CD4-positive, alpha-beta T cell treated with Interleukin-15 for 1 hour (primary cell): Measurements from ENCODE around the gene ALKBH5.

Experiments used
- DNase-seq: peaks from one replicate; pipeline ENCODE4 v3.0.0-alpha.2; 2020

The ALKBH5 gene

DNA sequence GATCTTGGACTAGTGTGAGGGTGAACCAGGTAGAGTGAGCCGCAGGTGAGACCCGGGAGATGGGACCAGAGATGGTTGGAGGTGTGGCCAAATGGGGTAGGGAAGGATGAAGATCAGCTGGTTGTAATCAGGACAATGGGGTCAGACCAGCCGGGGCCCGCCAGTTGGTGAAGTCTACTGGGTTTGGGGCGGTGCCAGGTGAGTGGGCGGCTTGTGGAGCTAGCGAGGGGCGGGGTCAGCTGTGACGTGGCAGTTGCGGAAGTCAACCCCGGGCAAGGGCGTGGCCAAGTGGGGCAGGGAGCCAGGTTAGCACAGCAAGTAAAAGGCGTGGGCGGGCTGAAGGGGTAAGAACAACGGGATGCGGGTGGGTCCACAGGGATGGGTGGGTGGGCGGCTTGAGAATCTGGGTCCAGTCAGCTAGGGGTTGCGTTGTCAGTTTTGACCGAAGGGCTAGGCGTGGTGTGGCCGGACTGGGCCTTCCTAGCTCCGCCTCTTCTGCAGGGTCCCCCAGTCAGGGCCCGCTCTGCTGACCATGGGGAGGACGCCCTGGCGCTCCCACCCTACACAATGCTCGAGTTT is 25.5 kb upstream of the ALKBH5 start:
- DNase-seq, result peak; percentile 95

DNA sequence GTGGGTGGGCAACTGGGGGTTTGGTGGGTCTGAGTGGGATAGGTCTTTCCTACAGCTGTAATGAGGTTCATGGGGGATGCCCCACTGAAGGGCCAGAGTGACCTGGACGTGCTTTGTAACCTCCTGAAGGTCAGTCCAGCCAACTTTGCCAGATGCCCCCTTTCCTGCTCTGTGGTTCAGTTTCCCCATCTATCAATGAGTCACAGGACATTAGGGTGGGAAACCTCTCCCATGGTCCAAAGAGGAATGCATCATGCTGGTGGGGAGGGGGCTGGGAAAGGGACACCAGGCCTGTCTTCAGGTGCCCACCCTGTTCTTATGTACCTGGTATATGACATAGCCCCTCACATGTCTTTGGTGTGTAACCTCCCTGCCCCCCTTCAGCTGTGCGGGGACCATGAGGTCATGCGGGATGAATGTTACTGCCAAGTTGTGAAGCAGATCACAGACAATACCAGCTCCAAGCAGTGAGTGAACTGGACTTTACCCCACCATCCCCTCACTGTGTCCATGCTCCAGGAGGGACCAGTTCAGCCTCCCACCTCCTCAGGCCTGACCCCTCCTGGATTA is 24.0 kb upstream of the ALKBH5 start:
- no peak for DNase-seq

DNA sequence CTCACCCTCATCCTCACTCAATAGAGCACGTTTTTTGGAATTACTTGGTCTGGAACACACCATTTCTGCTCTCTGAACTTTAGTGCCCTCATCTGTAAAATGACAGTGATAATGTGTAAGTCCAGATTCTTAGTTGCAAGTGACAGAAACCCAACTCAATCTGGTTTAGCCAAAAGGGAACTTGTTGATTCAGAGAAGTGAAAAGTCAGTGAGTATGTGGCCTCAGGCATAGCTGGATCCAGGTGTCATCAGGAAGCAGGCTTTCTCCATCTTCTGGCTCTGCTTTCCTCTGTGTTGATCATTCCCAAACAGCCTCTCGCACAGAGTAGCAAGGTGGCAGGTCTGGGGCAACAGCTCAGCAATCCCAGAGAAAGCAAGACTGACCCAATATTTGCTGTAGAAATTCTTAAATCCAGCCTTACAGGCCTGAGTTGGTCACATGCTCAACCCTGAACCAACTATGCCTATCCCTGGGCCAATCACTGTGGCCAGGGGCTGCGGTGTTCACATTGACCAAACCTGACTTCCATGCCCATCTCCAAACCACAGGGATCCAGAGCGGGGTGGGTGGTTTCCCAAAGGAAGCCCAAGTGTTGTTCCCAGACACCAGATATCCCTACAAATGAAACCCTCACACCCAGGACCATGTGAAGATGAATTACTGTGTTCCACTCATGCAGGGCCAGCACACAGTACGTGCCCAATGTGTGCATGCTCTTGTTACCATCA is 23.3 kb upstream of the ALKBH5 start:
- no peak for DNase-seq

DNA sequence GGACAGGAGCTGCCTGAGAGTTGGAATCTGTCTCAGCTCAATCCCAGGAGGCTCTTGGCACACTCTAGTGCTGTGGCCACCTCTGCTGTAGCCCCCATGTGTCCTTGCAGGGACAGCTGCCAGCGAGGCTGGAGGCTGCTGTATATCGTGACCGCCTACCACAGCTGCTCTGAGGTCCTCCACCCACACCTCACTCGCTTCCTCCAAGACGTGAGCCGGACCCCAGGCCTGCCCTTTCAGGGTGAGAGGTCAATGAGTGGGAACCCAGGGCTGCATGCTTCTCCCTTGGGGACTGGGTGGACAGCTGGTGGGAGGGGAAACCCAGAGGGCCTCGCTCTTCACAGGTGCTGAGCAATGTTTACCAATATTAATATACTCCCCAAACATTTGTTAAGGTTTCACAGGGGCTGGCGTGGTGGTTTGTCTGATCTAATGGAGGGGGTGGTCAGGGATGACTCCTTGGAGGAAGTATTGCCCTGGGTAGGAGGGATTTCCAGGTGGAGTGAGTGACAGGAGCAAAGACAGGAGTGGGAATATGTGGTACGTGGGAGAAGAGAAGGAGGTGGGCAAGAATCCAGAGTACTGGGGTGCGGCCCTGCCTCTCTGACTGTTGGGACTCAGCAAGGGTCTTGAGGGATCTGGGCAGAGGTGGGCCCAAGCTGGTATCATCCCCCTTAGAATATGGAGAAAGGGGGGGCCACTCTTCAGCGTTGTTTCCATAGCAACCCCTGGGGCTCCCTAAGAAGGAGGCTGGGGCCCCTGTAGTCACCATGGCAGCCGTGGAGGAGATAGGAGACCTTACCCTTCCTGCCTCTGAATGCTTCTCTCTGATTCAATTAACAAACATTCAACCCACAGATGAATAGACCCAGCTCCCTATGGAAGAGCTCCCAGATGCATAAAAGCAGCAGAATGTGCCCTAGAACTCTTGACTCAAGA is 22.2 kb upstream of the ALKBH5 start:
- DNase-seq, result no peak

DNA sequence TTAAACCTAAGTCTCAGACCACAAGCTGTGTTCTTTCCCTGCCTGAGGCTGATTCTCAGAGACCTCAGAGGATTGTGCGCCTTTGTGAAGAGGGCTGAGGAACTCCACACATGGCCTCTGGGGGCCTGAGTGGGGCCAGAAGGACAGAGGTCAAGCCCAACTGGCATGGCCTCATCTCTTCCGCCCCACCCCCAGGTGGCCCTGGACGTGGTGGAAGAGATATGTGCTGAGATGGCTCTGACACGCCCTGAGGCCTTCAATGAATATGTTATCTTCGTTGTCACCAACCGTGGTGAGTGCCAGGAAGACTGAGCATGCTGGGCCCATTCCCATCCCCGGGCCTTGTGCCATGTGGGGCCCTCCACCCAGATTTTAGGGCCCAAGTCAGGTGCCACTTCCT is 20.1 kb upstream of the ALKBH5 start:
- DNase-seq, result no peak

DNA sequence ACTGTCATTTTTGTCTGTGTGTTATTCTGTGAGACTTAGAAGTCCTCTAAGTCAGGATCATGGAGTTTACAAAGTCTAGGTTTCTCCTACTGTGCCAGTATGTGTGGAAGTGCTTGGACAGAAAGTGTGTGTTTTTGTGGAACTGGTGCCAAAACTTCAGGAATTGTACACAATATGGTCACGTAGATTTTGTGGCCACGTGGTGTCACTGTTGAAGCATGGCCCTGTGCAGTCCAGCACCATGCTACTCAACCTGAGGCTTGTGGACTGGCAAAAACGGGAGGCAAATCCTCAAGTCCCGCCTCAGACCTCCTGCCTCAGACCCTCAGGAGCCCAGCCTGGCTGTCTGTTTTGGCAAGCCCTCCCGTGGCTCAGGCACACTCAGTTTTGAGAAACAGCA is 16.7 kb upstream of the ALKBH5 start:
- DNase-seq, result no peak

DNA sequence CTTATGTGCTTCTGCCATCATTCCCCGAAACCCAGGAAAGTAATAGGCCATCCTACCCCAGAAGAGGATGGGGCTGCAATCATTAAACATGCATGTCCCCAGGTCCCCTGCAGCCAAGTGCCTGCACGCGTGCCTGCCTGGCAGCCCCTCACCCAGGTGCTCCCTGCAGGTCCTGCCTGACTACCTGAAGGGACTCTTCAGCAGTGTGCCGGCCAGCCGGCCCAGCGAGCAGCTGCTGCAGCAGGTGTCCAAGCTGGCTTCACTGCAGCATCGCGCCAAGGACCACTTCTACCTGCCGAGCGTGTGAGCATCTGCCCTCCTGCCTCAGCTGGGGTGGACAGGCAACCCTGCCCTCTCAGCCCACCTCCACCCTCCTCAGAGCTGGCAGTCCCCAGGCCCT is 16.2 kb upstream of the ALKBH5 start:
- no peak for DNase-seq

DNA sequence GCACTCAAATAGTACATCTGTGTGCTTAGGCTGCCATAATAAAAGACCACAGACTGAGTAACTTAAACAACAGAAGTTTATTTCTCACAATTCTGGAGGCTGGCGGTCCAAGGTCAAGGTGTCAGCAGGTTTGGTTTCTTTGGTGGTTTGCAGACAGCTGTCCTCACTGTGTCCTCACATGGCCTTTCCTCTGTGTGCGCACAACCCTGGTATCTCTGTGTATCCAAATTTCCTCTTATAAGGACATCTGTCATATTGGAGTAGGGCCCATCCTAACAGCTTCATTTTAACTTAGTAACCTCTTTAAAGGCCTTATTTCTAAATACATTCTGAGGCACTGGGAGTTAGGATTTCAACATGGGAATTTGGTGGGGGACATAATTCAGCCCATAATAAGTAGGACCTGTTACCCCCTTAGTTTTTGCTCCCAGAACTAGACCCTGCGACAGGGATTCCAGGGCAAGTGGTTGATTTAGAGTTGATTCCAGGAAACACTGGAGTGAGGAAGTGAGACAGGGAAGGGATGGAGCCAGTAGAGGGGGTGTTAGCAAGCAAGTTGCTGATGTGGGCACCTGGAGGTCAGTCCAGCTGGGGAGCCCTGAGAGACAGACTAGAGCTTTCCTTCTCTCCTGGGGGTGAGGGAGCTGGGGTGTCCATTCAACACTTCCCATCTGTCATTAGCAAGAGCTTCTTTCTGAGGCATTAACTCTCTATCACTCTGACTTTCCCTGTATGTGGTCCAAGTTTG is 10.9 kb upstream of the ALKBH5 start:
- no peak for DNase-seq

DNA sequence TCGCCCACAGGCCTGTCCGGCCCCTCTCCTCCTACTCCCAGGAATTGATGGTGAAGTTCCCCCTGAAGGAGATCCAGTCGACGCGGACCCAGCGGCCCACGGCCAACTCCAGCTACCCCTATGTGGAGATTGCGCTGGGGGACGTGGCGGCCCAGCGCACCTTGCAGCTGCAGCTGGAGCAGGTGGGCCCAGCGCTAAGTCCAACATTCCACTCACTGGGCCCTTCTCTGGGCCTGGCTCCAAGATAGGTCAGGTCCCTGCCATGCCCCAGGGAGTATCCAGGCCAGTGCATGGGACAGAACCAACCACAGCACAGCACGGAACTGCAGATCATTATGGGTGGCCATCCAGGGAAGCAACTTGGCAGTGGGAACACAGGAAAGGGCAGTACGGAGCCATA is 9.9 kb upstream of the ALKBH5 start:
- no peak for DNase-seq

DNA sequence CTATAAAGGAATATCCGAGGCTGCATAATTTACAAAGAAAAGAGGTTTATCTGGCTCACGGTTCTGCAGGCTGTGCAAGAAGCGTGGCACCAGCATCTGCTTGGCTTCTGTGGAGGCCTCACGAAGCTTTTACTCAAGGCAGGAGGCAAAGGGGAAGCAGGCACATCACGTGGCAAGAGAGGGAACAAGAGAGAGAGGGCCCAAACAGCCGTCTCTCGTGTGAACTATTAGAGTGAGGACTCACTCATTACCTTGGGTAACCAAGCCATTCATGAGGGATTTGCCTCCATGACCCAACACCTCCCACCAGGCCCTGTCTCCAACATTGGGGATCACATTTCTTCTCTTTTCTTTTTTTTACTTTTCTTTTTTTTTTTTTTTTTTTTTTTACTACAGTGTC is 7.5 kb upstream of the ALKBH5 start:
- DNase-seq, result peak; percentile 50

DNA sequence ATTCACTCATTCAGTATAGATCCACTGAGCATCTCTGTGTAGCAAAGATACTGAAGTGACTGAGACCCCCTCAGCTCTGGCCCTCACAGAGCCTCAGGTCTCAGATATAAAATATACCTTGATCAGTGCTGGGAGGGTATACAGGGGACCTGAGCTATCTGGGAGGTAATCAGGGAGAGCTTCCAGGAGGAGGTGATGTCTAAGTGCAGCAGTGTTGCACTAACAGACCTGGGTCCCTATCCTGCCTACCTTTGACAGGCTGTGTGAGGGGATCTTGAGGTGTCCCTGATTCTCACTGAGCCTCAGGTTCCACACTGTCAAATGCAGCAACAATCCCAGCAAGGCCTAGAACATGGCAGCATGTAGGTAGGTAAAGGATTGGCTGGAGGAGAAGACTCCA is 6.5 kb upstream of the ALKBH5 start:
- DNase-seq, result no peak

DNA sequence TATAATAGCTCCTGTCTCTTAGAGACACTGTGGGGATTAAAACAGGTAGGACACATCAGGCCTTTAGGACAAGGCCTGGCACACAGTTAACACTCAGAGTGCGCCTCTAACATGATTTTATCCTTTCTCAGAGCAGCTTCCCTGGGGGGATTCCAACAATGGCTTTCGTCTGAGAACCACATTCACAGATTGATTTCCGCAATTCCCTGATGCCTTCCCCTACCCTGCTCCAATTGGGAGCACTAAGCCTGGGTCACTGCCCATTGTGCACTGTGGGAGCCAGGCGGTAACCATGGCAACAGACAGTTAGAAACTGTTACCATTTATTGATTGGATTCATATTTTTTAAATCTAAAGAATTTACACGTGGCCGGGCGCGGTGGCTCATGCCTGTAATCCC is 5.9 kb upstream of the ALKBH5 start:
- DNase-seq, result no peak

DNA sequence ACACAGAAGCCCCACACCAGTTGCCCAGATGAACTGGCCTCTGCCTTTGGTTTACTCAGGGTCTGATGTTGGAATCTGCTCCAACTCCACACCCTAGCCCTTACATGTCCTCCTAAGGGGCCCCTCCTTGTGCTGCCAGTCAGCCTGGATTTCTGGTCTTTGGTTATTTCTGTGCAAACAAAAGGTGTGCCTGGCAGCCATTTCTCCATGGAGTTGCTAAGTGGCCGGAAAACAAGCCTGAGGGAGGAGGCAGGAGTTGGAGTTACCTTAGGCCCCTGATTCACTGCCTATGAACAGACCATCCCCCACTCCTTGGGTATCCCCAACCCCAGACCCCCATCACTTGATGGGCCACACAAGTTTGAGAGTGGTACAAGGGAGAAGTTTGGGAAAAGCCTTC is 4.4 kb upstream of the ALKBH5 start:
- DNase-seq, result no peak

DNA sequence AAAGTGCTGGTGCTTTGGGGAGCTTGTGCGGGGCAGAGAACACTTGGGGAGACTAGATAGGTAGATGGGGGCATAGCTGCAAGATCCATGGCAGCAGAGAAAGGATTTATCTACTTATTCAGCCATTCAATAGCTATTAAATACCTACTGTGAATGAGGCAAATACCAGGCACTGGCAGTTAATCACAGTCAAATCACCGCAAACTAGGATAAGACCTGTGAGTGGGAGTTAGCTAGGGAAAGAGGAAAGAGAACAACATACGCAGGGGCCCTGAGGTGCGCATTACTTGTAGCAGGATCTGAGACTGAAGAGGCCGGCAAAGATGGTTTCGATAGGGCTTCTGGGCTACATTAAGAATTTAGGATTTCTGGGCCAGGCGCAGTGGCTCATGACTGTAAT is 3.8 kb upstream of the ALKBH5 start:
- DNase-seq, result no peak

DNA sequence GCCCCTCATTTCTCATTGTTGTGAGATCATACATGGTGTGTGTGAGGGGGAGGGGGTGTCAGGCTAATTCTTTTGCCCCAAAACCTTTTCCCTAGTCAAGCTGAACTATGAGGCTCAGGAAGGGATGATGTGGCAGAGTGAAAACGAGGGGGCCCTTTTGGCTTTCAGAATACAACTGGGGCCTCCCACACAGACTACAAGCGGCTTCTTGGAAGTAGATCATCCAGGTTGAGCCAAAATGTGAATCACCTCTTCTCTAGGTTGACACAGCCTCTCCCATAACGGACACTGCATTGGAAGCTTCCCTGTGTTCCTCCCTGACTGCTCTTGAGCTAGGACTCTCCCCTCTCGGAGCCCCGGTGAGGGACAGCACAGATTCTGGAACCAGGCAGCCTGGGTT is 2.3 kb upstream of the ALKBH5 start:
- DNase-seq, result no peak

DNA sequence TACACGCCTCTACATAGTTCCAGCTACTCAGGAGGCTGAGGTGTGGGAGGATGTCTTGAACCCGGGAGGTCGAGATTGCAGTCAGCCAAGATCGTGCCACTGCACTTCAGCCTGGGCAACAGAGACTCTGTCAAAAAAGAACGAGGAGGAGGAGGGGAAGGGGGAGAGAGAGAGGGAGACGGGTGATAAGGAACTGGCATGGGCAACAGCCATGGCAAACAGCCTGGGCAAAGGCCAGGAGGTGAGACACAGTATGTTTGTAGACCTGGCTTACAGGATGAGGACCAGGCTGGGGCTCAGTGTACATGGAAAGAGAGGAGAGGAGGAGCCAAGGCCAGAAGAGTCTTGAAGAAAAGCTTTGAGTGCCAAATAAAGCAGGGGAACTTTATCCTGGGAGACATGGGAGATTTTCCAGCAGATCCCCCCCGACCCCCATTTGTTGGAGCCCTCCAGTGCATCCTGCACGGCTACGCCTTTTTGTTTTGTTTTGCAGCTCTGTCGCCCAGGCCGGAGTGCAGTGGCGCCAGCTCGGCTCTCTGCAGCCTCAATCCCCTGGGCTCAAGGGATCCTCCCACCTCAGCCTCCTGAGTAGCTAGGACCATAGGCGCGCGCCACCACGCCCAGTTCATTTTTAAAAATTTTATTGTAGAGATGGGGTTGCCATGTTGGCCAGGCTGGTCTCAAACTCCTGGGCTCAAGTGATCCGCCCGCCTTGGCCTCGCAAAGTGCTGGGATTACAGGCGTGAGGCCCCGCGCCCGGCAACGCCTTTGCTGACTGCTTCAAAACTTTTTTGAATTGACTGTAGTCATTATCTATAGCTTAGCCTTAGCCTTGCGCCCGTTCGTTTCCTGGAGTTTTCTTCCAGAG is 1.3 kb upstream of the ALKBH5 start:
- DNase-seq, result no peak

DNA sequence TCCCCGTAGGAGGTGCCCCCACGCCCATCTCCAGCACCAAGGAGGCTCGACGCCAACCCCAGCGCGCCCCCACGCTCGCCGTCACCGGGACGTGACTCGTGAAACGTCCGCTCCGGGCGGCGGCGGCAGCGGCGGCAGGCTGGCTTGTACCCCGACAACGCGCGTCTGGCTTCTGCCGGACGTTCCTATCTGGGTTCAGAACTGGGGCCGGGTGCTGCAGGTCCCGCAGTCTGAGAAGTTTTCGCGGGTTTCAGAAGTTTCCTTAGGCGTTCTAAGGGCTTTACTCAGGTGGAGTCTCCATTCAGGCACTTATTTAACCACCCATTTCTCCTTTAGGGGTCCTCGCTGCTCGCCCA is 672 bp upstream of the ALKBH5 start:
- DNase-seq, result no peak

DNA sequence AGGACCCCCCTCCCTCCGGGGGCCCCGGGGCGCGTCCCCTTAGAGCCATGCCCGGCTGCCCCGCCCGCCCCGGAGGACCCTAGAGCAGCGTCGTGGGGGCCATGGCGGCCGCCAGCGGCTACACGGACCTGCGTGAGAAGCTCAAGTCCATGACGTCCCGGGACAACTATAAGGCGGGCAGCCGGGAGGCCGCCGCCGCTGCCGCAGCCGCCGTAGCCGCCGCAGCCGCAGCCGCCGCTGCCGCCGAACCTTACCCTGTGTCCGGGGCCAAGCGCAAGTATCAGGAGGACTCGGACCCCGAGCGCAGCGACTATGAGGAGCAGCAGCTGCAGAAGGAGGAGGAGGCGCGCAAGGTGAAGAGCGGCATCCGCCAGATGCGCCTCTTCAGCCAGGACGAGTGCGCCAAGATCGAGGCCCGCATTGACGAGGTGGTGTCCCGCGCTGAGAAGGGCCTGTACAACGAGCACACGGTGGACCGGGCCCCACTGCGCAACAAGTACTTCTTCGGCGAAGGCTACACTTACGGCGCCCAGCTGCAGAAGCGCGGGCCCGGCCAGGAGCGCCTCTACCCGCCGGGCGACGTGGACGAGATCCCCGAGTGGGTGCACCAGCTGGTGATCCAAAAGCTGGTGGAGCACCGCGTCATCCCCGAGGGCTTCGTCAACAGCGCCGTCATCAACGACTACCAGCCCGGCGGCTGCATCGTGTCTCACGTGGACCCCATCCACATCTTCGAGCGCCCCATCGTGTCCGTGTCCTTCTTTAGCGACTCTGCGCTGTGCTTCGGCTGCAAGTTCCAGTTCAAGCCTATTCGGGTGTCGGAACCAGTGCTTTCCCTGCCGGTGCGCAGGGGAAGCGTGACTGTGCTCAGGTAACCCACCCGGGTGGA is 759 bp downstream of the ALKBH5 start:
- peak; percentile 82 for DNase-seq

DNA sequence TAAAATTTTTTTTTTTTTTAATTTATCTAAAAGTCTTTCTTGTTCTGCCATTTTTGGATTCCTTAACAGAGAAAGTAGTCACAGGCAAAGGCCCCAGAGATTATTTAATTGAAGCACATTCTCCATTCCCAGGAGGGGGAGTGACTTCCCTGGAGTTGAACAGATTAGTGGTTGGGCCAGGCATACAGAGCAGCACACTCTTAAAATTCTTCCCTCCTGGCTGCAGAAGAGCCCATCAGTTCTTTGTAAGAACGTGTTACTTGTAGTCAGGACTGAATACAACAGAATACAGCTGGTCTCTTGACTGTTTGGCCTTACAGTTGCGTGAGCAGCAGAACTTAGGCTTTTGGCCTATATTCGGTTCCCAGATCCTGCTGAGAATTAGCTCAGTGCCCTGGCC is 1.8 kb downstream of the ALKBH5 start:
- no peak for DNase-seq

DNA sequence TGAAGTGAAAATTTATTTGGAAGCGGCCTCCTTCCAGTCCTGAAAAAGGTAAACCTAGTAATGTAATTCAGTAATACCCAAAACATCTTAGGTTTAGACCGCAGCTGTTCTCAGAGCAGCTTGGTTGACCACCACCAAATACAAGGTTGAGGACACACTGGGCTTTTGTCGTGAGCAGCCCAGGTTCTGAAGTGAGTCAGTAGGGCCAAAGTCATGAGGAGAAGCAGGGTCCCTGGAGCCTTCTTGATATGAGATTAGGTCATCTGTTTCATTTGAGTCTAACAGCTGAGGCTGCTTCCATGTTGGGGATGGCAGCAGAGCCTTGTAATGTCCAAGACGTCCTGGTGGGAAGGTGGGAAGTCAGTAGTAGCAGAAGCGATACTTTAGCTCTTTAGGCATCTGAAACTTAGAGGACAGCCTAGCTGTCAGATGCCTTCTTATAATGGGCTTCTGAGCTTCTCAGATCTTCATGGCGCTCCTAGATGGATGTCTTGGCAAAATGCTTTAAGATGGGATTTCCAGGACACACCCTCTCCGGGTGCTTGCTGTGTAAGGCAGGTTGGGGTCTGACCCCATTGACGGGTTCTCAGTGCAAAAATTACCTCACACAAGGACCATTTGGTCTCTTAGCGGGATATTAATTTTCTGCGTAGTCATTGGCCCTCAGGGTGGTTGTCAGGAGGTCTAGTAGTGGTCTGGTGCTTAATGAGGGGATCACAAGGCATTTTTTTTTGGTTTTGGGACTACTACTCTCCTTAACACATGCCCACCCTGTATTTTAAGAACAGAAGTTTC is 2.4 kb downstream of the ALKBH5 start:
- DNase-seq, result no peak
